Liver (tissue), 3 donors: ENCODE measurements around the gene TMEM45A.

Experiments
- EGR1 ChIP-seq, 2 donors: IDR thresholded peaks; 2 replicates each; pipeline ENCODE4 v1.6.1; 2016 to 2018; ENCODE audit warnings: antibody characterized with exemption in 2 of 2, low read depth in 2 of 2
- FOXA1 ChIP-seq: IDR thresholded peaks from 2 replicates; pipeline ENCODE4 v1.6.1; 2016; ENCODE audit warnings: antibody characterized with exemption
- GABPA ChIP-seq, 2 donors: IDR thresholded peaks in 1 of 2; conservative IDR thresholded peaks in 1 of 2; 2 replicates each; pipeline ENCODE4 v1.6.1; 2016; ENCODE audit warnings: antibody characterized with exemption in 2 of 2, mild to moderate bottlenecking in 1 of 2, moderate library complexity in 1 of 2
- HNF4A ChIP-seq, 2 donors: conservative IDR thresholded peaks; 2 replicates each; pipeline ENCODE4 v1.6.1; 2016; ENCODE audit warnings: antibody characterized with exemption in 2 of 2, mild to moderate bottlenecking in 2 of 2
- RAD21 ChIP-seq, 2 donors: IDR thresholded peaks; 2 replicates each; pipeline ENCODE4 v1.6.1; 2016; ENCODE audit warnings: antibody characterized with exemption in 2 of 2, mild to moderate bottlenecking in 2 of 2
- SP1 ChIP-seq: IDR thresholded peaks from 2 replicates; pipeline ENCODE4 v1.6.1; 2018; ENCODE audit warnings: antibody characterized with exemption, mild to moderate bottlenecking
- TAF1 ChIP-seq: conservative IDR thresholded peaks from 2 replicates; pipeline ENCODE4 v1.6.1; 2016; ENCODE audit warnings: antibody characterized with exemption, mild to moderate bottlenecking
- YY1 ChIP-seq: IDR thresholded peaks from 2 replicates; pipeline ENCODE4 v1.6.1; 2016; ENCODE audit warnings: antibody characterized with exemption, mild to moderate bottlenecking
- TF ChIP-seq, protein P1 (sequence below): fragments of 150-350 bp; IDR thresholded peaks from 2 replicates; pipeline ENCODE4 v1.5.1; 2017; ENCODE audit warnings: improper control_type of control experiment, low read depth, low read length; ENCODE audit not compliant: missing input control
- TF ChIP-seq, protein P2 (sequence below): IDR thresholded peaks from 2 replicates; pipeline ENCODE4 v1.6.1; 2016; ENCODE audit warnings: antibody characterized with exemption
- TF ChIP-seq, protein P3 (sequence below): IDR thresholded peaks from 2 replicates; pipeline ENCODE4 v1.6.1; 2016; ENCODE audit warnings: antibody characterized with exemption
- TF ChIP-seq, protein P4 (sequence below): IDR thresholded peaks from 2 replicates; pipeline ENCODE4 v1.6.1; 2016; ENCODE audit warnings: antibody characterized with exemption, mild to moderate bottlenecking
- TF ChIP-seq, protein P5 (sequence below): IDR thresholded peaks from 2 replicates; pipeline ENCODE4 v1.6.1; 2016; ENCODE audit warnings: antibody characterized with exemption
- donor health status: healthy.
- donor health status: healthy.

DNA sequence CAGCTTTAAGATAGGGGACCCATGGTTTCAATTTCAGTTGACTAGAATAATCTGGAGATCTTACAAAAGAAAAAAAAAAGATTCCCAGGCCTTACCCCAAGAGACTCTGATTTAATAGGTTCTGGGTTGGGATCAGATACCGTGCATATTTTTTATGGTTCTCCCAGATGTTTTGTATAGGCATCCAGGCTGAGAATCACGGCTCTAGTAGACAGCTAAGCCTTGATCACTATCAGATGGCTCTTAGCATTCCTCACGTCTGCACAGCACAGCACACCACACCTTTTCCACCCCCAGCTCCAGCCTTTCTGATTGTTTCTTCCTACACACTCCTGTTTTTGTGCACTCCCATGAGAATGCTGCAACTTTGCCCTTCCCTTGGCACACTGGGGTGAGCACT is 40.8 kb downstream of the TMEM45A start:
- TF ChIP-seq, protein P1, sequence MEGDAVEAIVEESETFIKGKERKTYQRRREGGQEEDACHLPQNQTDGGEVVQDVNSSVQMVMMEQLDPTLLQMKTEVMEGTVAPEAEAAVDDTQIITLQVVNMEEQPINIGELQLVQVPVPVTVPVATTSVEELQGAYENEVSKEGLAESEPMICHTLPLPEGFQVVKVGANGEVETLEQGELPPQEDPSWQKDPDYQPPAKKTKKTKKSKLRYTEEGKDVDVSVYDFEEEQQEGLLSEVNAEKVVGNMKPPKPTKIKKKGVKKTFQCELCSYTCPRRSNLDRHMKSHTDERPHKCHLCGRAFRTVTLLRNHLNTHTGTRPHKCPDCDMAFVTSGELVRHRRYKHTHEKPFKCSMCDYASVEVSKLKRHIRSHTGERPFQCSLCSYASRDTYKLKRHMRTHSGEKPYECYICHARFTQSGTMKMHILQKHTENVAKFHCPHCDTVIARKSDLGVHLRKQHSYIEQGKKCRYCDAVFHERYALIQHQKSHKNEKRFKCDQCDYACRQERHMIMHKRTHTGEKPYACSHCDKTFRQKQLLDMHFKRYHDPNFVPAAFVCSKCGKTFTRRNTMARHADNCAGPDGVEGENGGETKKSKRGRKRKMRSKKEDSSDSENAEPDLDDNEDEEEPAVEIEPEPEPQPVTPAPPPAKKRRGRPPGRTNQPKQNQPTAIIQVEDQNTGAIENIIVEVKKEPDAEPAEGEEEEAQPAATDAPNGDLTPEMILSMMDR, result no peak
- TF ChIP-seq GABPA (IDR thresholded peaks at IDR 0.05 in 1 of 2, conservative IDR thresholded peaks at IDR 0.05 in 1 of 2) (no peak), FOXA1 (no peak), SP1 (no peak), YY1 (no peak), HNF4A (conservative IDR thresholded peaks at IDR 0.05) (no peak), RAD21 (IDR thresholded peaks at IDR 0.05) (no peak), TAF1 (no peak), EGR1 (IDR thresholded peaks at IDR 0.05; ENCODE audit: low read depth in 2 of 2) (no peak)
- TF ChIP-seq, protein P2, sequence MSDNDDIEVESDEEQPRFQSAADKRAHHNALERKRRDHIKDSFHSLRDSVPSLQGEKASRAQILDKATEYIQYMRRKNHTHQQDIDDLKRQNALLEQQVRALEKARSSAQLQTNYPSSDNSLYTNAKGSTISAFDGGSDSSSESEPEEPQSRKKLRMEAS, result no peak
- TF ChIP-seq, protein P3, sequence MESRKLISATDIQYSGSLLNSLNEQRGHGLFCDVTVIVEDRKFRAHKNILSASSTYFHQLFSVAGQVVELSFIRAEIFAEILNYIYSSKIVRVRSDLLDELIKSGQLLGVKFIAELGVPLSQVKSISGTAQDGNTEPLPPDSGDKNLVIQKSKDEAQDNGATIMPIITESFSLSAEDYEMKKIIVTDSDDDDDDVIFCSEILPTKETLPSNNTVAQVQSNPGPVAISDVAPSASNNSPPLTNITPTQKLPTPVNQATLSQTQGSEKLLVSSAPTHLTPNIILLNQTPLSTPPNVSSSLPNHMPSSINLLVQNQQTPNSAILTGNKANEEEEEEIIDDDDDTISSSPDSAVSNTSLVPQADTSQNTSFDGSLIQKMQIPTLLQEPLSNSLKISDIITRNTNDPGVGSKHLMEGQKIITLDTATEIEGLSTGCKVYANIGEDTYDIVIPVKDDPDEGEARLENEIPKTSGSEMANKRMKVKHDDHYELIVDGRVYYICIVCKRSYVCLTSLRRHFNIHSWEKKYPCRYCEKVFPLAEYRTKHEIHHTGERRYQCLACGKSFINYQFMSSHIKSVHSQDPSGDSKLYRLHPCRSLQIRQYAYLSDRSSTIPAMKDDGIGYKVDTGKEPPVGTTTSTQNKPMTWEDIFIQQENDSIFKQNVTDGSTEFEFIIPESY, result no peak
- TF ChIP-seq, protein P4, sequence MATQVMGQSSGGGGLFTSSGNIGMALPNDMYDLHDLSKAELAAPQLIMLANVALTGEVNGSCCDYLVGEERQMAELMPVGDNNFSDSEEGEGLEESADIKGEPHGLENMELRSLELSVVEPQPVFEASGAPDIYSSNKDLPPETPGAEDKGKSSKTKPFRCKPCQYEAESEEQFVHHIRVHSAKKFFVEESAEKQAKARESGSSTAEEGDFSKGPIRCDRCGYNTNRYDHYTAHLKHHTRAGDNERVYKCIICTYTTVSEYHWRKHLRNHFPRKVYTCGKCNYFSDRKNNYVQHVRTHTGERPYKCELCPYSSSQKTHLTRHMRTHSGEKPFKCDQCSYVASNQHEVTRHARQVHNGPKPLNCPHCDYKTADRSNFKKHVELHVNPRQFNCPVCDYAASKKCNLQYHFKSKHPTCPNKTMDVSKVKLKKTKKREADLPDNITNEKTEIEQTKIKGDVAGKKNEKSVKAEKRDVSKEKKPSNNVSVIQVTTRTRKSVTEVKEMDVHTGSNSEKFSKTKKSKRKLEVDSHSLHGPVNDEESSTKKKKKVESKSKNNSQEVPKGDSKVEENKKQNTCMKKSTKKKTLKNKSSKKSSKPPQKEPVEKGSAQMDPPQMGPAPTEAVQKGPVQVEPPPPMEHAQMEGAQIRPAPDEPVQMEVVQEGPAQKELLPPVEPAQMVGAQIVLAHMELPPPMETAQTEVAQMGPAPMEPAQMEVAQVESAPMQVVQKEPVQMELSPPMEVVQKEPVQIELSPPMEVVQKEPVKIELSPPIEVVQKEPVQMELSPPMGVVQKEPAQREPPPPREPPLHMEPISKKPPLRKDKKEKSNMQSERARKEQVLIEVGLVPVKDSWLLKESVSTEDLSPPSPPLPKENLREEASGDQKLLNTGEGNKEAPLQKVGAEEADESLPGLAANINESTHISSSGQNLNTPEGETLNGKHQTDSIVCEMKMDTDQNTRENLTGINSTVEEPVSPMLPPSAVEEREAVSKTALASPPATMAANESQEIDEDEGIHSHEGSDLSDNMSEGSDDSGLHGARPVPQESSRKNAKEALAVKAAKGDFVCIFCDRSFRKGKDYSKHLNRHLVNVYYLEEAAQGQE, result no peak
- TF ChIP-seq, protein P5, sequence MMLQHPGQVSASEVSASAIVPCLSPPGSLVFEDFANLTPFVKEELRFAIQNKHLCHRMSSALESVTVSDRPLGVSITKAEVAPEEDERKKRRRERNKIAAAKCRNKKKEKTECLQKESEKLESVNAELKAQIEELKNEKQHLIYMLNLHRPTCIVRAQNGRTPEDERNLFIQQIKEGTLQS, result no peak
